Measurements from ENCODE around the gene ZNF43.
"Not testable (repeated sequence)": the region's sequence is repeated elsewhere in the genome, so short reads cannot be mapped to it uniquely, and the experiment has no call there.

Gene ZNF43

DNA sequence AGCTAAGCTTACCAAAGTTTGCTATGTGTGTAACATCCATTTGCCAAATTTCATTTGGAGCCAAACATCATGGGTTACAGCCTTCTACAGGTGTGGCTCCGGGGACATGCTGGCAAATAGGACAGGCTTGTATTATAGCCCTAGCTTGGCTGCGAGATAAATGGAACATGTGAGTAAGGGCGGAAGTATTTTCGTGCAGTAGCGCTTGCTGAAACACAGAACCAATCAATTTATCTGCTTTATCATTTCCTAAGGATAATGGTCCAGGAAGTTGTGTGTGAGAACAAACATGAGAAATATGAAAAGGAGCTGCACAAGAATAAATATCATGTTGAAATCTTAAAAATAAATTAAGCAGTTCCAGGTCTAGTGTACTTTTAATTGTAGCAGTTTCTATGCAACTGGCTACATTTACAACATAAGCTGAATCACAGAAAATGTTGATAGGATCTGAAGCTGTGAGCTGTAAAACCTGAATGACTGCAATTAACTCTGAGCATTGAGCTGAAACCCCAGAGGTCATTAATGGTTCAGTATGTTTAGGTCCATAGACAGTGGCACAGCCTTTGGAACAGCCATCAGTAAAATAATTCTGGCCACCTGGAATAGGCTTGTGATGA, 46.4 kb downstream of the ZNF43 start:
- DNase-seq: no peak

DNA sequence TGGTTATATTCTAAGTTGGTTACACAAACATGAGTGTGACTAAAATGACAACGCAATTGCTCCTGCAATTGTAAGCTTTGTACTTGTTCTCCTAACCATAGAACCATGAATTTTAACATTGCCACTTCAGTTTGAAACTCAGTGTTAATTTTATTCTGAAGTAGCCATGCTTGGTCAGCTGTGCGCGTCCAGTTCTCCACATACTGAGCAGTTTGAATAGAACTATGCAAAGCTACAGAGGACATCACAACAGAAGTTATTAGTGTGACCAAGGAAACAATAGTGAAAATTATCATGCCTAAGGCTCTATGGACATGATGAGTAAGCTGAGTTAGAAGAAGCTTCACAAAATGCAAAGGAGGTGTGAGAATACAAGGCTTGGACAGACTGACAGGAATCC, 49.0 kb downstream of the ZNF43 start:
- no peak for DNase-seq

- DNase-seq: not testable (repeated sequence)
Observed at GRCh38 chr19:21775792-21776191, 60.2 kb downstream of the ZNF43 start.

DNA sequence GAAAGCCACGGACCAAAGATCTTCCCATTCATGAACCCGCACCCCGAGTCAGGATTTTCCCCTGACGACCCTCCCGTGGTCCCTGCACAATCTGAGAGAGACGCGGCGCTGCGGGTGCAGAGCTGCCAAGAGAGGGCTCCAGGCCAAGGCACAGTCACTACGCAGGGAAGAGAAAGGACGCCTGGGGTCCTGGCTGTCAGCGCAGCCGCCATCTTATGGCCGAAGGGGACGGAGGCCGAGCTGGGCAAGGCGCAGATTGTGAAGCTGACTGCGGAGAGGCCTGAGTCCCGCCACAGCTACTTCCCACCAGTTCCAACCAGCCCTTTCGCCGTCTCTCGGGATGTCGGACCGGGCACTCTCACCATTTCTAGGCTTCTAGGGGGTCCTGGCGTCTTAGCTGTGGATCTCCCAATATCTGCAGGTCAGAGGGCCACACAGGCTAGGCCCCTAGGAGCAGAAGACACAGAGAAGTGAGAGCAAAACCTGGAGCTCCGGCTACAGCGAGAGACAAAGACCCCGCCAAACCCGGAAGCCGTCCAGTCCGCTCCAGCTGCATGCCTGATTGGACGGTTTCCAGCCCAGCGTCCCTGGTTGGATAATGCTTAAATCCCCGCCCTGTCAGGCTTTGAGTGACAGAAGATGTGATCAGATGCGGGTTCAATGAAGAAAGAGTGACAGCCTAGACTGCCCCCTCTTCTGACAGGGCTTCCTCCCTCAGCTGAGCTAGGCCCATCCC, 68.7 kb downstream of the ZNF43 start, which contains the start of gene ZNF100:
ZNF100 (minus strand) TSS at position 515 of the 736 bp plus-strand sequence; CDS start at position 365, 150 bp downstream.
- DNase-seq: peak; percentile 83

DNA sequence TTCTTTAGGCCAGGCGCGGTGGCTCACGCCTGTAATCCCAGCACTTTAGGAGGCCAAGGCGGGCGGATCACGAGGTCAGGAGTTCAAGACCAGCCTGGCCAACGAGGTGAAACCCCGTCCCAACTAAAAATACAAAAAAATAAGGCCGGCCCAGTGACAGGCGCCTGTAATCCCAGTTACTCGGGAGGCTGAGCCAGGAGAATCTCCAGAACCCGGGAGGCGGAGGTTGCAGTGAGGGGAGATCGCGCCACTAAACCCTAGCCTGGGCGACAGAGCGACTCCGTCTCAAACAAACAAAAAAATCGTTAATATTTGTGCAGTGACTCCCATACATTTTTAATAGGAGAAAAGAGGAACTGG, 69.3 kb downstream of the ZNF43 start:
- not testable (repeated sequence) for DNase-seq

GRCh38 chr19:21765151-21765550, 70.8 kb downstream of the ZNF43 start:
- DNase-seq: no peak

- not testable (repeated sequence) for DNase-seq
Observed at GRCh38 chr19:21761547-21761946, 74.4 kb downstream of the ZNF43 start.

- no peak for DNase-seq
Observed at GRCh38 chr19:21758296-21758695, 77.7 kb downstream of the ZNF43 start.

- DNase-seq: not testable (repeated sequence)
Observed at GRCh38 chr19:21755555-21755954, 80.4 kb downstream of the ZNF43 start.
